Peyer's patch (tissue), 4 donors: ENCODE results near the gene NARF.

Experiments used
- POLR2A ChIP-seq, 2 donors: fragments of 450-650 bp; IDR thresholded peaks; one replicate each; pipeline ENCODE4 v1.5.1; 2017; ENCODE audit warnings: antibody characterized with exemption in 2 of 2, mild to moderate bottlenecking in 2 of 2, moderate library complexity in 2 of 2
- TF ChIP-seq, protein P1 (sequence below), 6 experiments: fragments of 450-650 bp in 4 of 6; fragments of 200-600 bp in 2 of 6; sonication (generic) in 1 of 6; IDR thresholded peaks; one replicate each; pipeline ENCODE4 v1.5.1; 2017 to 2019; ENCODE audit warnings: antibody characterized with exemption in 6 of 6, mild to moderate bottlenecking in 3 of 6, moderate library complexity in 1 of 6

GRCh38 chr17:82474223-82475010, 15.9 kb downstream of the NARF start:
- TF ChIP-seq, protein P1, sequence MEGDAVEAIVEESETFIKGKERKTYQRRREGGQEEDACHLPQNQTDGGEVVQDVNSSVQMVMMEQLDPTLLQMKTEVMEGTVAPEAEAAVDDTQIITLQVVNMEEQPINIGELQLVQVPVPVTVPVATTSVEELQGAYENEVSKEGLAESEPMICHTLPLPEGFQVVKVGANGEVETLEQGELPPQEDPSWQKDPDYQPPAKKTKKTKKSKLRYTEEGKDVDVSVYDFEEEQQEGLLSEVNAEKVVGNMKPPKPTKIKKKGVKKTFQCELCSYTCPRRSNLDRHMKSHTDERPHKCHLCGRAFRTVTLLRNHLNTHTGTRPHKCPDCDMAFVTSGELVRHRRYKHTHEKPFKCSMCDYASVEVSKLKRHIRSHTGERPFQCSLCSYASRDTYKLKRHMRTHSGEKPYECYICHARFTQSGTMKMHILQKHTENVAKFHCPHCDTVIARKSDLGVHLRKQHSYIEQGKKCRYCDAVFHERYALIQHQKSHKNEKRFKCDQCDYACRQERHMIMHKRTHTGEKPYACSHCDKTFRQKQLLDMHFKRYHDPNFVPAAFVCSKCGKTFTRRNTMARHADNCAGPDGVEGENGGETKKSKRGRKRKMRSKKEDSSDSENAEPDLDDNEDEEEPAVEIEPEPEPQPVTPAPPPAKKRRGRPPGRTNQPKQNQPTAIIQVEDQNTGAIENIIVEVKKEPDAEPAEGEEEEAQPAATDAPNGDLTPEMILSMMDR (IDR thresholded peaks at IDR 0.05): no peak
- no peak for TF ChIP-seq POLR2A (IDR thresholded peaks at IDR 0.05)
